ENCODE measurements around the gene ABCC9.

DNA sequence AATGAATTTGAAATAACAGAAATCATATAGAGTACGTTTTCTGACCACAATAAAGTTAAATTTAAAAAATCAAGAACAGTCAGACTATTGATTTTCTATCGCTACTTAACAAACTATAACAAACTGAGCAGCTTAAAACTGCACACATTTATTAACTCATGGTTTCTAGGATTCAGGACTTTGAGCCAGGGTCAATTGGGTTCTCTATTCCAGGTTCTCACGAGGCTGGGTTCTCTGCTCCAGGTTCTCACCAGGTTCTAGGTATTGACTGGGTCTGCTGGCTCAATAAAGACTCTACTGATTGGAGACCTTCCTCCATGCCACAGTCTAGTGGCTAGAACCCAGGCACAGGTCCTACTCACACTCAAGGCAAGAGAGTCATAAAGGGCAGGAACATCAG lies 22.8 kb downstream of the ABCC9 start:
- TF ChIP-seq, protein P1, sequence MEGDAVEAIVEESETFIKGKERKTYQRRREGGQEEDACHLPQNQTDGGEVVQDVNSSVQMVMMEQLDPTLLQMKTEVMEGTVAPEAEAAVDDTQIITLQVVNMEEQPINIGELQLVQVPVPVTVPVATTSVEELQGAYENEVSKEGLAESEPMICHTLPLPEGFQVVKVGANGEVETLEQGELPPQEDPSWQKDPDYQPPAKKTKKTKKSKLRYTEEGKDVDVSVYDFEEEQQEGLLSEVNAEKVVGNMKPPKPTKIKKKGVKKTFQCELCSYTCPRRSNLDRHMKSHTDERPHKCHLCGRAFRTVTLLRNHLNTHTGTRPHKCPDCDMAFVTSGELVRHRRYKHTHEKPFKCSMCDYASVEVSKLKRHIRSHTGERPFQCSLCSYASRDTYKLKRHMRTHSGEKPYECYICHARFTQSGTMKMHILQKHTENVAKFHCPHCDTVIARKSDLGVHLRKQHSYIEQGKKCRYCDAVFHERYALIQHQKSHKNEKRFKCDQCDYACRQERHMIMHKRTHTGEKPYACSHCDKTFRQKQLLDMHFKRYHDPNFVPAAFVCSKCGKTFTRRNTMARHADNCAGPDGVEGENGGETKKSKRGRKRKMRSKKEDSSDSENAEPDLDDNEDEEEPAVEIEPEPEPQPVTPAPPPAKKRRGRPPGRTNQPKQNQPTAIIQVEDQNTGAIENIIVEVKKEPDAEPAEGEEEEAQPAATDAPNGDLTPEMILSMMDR (IDR thresholded peaks at IDR 0.05 in 8 of 11, conservative IDR thresholded peaks at IDR 0.05 in 3 of 11) = no peak
- no peak for TF ChIP-seq POLR2A (IDR thresholded peaks at IDR 0.05)

All from spleen (tissue), 7 donors.